ENCODE data around the gene MCHR1. TPM values are rescaled to one million over a fixed set of nuclear protein-coding genes. Genes with fewer than 3 reads are reported as not detected.
"Not testable (repeated sequence)": the region's sequence is repeated elsewhere in the genome, so short reads cannot be mapped to it uniquely, and the experiment has no call there.

Gene MCHR1
- total RNA-seq, 2 experiments from 2014 or later, result not detected

DNA sequence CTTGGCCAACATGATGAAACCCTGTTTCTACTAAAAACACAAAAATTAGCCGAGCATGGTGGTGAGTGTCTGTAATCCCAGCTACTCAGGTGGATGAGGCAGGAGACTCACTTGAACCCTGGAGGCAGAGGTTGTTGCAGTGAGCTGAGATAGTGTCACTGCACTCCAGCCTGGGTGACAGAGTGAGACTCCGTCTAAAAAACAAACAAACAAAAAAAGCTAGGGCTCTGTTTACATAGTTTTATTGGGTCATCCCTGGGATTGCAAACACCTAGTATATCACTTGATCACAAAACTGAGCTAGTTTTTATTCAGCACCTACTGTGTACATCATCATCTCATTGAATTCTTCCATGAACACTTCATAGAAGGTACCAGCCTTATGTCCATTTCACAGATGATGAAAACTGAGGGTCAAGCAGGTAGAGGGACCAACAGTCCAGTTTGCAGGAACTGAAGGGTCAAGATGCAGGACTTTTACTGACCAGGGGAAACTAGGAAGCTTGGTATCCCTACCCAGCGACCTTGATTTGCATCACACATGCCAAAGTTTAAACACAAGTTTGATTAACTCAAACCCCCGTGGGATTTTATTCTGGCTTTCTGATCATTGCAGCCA is 33.6 kb upstream of the MCHR1 start:
- Mint-ChIP-seq H3K36me3 (no peaks in the 10 kb centered on the region), H3K9me3 (ENCODE audit: low read depth) (no peaks in the 10 kb centered on the region), H3K27ac (no peak overlapping the region), H3K4me3 (no peak overlapping the region), H3K27me3 (no peaks in the 10 kb centered on the region), H3K4me1 (peaks cover 19% of the 10 kb centered on the region)
- ATAC-seq (no peak), DNase-seq (no peak)
- CTCF ChIA-PET, result interaction anchor here (0.6 to 7.5 kb wide), 38 partner anchors 9 to 800 kb away, joined by 3 to 98 read pairs (median 4); partner anchors contain the start of gene MRTFA

DNA sequence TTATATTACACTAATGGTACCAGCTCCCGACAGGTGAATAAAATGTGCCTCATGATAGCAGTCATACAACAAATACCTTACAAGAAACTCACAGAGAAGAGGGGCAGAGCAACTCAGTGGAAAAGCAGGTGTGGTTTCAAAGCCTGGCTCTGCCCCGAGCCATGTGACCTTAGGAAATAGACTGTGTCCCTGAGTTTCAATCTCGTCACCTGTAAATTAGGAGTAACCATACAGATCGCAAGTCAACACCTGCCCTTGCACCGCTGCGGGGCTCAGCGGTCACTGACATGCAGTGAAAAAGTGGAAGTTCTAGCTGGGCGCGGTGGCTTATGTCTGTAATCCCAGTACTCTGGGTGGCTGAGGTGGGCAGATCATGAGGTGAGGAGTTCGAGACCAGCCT is 30.9 kb upstream of the MCHR1 start:
- no peaks in the 10 kb centered on the region for H3K9me3 Mint-ChIP-seq (ENCODE audit: low read depth)
- peaks cover 32% of the 10 kb centered on the region for H3K4me1 Mint-ChIP-seq
- ATAC-seq (no peak), DNase-seq (no peak)
- CTCF ChIA-PET, result interaction anchor here (1.2 to 7.5 kb wide), 6 partner anchors 12 to 212 kb away, joined by 4 to 88 read pairs (median 22); partner anchors contain the start of gene MRTFA
- H3K36me3 Mint-ChIP-seq, result no peaks in the 10 kb centered on the region
- no peak overlapping the region for H3K27ac Mint-ChIP-seq
- no peaks in the 10 kb centered on the region for H3K27me3 Mint-ChIP-seq
- no peak overlapping the region for H3K4me3 Mint-ChIP-seq

DNA sequence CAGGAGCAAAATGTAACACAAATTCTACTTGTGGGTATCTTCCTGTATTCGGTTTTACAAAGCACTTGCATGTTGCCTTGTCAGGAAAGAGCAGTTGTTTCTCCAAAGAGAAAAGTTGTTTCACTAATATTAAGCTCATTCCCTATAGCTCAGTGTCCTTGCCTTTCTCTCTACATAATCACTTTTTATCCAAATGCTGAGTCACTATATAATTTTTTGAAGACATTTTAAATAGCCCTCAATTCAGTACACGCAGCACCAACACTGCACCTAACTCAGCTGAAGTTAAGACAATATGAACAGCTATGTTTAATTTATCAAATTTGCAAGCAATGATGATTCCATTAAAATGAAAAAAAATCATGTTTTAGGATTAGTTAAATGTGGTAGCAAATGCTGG is 28.2 kb upstream of the MCHR1 start:
- H3K36me3 Mint-ChIP-seq, result no peaks in the 10 kb centered on the region
- no peak for DNase-seq
- peak overlapping the region; percentile 59 for H3K4me3 Mint-ChIP-seq
- H3K27me3 Mint-ChIP-seq, result no peaks in the 10 kb centered on the region
- CTCF ChIA-PET, result interaction anchor here (0.8 to 7.5 kb wide), 10 partner anchors 16 to 272 kb away, joined by 3 to 88 read pairs (median 5); no protein-coding TSS in a partner anchor
- H3K9me3 Mint-ChIP-seq (ENCODE audit: low read depth), result no peaks in the 10 kb centered on the region
- H3K4me1 Mint-ChIP-seq, result peaks cover 29% of the 10 kb centered on the region
- no peak for ATAC-seq
- H3K27ac Mint-ChIP-seq, result peak overlapping the region; percentile 68

DNA sequence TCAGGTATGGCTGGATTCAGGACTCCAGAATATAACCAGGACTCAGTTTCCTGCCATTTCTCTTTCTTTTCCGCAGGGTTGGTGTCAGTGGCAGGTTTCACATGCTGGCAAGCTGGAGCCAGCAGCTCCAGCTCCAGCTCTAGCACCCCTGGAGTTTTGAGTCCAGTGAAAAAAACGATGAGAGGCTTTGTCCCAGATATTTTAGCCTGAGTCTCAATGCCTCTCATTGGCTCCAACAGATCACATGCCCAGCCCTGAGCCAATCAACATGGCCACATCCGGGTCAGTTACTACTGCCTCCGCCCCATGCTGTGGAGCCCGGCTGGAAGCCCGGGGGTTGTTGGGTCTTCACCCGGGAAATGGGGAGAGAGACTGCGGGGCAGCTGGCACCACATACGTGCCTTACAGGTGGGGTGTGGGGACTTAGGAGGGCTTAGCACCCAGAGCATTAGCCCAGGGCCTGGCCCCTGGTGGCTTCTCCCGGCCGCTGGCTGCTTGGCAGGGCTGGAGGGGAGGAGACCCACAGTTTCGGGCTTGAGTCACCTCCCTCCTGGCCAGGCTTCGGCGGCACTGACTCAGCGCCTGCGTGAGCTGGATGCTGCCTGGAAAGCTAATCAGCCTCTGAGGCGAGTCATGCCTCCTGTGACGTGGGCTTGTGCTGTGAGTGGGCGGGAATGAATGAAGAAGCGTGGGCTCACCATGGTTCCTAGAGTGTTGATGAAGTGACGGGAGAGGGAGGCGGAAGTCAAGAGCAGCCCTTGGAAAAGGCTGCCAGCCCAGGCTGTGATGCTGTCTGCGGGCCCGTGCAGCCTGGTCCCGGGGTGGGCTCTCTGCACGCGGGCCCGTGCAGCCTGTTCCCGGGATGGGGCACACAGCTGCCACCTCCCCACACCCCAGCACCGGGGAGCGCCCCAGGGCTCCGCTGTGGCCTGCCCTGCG is 27.5 kb upstream of the MCHR1 start:
- ATAC-seq (peak; percentile 96), DNase-seq (peak; percentile 91)
- H3K4me1 Mint-ChIP-seq, result peaks cover 26% of the 10 kb centered on the region
- H3K27me3 Mint-ChIP-seq, result no peaks in the 10 kb centered on the region
- H3K9me3 Mint-ChIP-seq (ENCODE audit: low read depth), result no peaks in the 10 kb centered on the region
- CTCF ChIA-PET, result interaction anchor here (0.8 to 7.5 kb wide), 9 partner anchors 16 to 271 kb away, joined by 3 to 88 read pairs (median 4); no protein-coding TSS in a partner anchor
- peak overlapping the region; percentile 68 for H3K27ac Mint-ChIP-seq
- H3K4me3 Mint-ChIP-seq, result peak overlapping the region; percentile 59
- H3K36me3 Mint-ChIP-seq, result no peaks in the 10 kb centered on the region

DNA sequence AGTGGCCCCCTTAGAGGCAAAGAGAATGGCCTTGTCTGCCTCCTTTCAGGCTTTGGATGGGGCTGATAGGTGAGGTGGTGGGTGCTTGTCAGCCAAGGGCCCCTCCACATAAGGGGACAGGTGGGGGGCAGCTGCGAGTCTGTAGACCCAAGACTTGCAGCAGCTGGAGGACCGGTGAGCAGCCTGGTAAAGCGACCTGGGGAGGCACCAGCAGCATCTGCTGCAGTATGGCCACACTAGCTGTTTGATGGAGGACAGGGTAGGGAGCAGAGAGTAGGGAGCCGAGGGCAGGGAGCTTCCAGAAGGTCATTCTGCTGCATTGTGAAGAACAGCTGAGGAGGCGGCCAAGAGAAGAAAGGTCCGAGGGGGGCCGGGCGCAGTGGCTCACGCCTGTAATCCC is 25.9 kb upstream of the MCHR1 start:
- no peak overlapping the region for H3K27ac Mint-ChIP-seq
- ATAC-seq, result no peak
- no peaks in the 10 kb centered on the region for H3K9me3 Mint-ChIP-seq (ENCODE audit: low read depth)
- no peak overlapping the region for H3K4me3 Mint-ChIP-seq
- CTCF ChIA-PET, result interaction anchor here (2.7 kb wide), 1 partner anchor 31 kb away, joined by 14 read pairs; no protein-coding TSS in a partner anchor
- H3K36me3 Mint-ChIP-seq, result no peaks in the 10 kb centered on the region
- DNase-seq, result no peak
- no peaks in the 10 kb centered on the region for H3K27me3 Mint-ChIP-seq
- peaks cover 17% of the 10 kb centered on the region for H3K4me1 Mint-ChIP-seq

DNA sequence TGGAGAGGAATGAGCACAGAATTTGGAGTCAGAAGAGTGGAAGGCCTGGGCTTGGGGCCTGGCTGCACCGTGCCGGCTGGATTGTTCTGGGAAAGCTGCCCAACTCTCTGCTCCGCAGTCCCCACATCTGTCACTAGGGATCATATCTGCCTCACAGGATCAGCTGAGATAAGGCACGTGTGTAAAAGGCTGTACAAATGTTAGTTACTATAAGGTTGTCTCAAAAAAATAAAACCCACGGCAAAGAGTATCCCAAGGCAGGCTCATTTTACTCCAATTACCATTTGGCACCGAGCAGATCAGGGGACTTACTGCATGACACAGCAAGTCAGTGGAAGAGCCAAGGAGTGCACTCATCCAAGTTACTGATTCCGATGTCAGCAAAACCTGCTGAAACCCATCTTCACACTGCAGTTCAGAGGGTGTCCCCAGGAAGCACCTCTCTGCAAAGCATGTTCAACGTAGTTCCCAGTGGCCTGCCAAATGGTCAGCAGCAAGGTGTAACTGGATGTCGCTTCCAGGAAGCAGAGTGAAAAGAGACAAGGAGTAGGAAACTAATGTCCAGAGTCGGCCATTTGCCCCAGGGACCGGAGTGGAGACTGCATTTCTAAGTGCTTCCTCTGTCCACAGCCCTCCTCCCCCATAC is 24.6 kb upstream of the MCHR1 start:
- DNase-seq, result no peak
- H3K4me1 Mint-ChIP-seq, result peaks cover 15% of the 10 kb centered on the region
- H3K4me3 Mint-ChIP-seq, result no peak overlapping the region
- H3K27me3 Mint-ChIP-seq, result no peaks in the 10 kb centered on the region
- H3K36me3 Mint-ChIP-seq, result no peaks in the 10 kb centered on the region
- no peak overlapping the region for H3K27ac Mint-ChIP-seq
- no peak for ATAC-seq
- no peaks in the 10 kb centered on the region for H3K9me3 Mint-ChIP-seq (ENCODE audit: low read depth)
- CTCF ChIA-PET, result interaction anchor here (2.6 kb wide), 1 partner anchor 9 kb away, joined by 10 read pairs; no protein-coding TSS in a partner anchor

DNA sequence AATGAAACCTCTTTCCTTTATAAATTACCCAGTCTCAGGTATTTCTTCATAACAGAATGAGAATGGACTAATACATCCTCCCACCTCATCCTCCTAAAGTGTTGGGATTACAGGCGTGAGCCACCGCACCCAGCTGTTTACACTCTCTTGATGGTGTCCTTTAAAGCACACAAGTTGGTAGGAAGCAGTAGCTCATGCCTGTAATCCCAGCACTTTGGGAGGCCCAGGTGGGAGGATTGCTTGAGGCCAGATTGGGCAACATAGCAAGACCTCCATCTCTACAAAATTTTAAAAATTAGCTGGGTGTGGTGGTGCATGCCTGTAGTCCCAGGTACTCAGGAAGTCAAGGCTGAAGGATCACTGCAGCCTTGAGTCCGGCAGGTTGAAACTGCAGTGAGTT is 23.3 kb upstream of the MCHR1 start:
- not testable (repeated sequence) for H3K36me3 Mint-ChIP-seq; DNase-seq; H3K9me3 Mint-ChIP-seq (ENCODE audit: low read depth); H3K27ac Mint-ChIP-seq; H3K4me3 Mint-ChIP-seq; H3K27me3 Mint-ChIP-seq; ATAC-seq
- H3K4me1 Mint-ChIP-seq, result peaks cover 12% of the 10 kb centered on the region
- CTCF ChIA-PET, result interaction anchor here (2.6 kb wide), 1 partner anchor 10 kb away, joined by 10 read pairs; no protein-coding TSS in a partner anchor

DNA sequence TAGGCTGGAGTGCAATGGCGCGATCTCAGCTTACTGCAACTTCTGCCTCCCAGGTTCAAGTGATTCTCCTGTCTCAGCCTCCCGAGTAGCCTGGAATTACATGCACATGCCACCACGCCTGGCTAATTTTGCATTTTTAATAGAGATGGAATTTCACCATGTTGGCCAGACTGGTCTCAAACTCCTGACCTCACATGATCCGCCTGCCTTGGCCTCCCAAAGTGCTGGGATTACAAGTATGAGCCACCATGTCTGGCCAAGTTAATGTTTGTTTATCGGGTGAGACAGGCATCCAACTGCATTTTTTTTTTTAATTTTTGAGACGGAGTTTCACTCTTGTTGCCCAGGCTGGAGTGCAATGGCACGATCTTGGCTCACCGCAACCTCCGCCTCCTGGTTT is 22.6 kb upstream of the MCHR1 start:
- H3K27ac Mint-ChIP-seq; DNase-seq; H3K4me3 Mint-ChIP-seq; H3K9me3 Mint-ChIP-seq (ENCODE audit: low read depth); CTCF ChIA-PET; ATAC-seq; H3K4me1 Mint-ChIP-seq; H3K27me3 Mint-ChIP-seq; H3K36me3 Mint-ChIP-seq: not testable (repeated sequence)

DNA sequence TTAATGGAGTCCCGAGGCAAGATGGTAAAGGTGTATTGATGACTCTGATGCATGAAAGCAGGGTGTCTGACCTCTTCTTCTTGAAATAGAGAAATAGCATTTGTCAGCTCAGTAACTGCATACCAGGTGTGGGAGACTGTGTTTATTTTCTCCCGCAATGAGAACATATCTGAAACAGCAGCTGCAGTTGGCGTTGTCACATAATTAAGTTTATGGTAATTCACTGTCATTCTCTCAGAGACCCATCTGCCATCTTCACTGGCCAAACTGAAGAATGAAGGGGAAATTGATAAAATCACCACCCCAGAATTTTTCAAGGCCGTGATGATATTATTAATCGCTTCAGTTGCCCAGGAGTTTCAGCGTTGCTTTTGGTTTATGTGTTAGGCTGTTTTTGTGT is 20.1 kb upstream of the MCHR1 start:
- Mint-ChIP-seq H3K27me3 (no peaks in the 10 kb centered on the region), H3K4me1 (no peaks in the 10 kb centered on the region), H3K4me3 (no peak overlapping the region), H3K27ac (no peak overlapping the region), H3K36me3 (no peaks in the 10 kb centered on the region), H3K9me3 (ENCODE audit: low read depth) (no peaks in the 10 kb centered on the region)
- ATAC-seq (no peak), DNase-seq (no peak)
- CTCF ChIA-PET, result no interaction called here

DNA sequence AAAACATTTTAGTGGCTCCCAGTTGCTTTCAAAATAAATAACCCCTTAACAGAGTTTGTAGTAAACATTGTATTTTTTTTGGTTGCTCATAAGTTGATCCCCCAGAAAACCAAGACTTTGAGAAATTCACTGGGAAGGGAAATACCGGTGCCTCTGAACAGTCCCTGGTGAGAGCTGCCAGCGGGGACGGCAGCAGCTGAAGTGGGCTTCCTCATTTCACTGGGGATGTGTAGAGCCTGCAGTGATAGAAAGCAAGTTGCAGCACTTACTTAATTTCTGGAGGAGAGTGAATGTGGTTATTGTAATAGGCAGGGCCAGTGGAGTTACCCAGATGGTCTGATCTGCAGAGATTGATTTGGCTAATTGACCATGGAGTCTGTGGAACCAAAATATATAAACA is 18.6 kb upstream of the MCHR1 start:
- no peaks in the 10 kb centered on the region for H3K36me3 Mint-ChIP-seq
- no peaks in the 10 kb centered on the region for H3K9me3 Mint-ChIP-seq (ENCODE audit: low read depth)
- no peaks in the 10 kb centered on the region for H3K27me3 Mint-ChIP-seq
- no peak for ATAC-seq
- H3K4me1 Mint-ChIP-seq, result no peaks in the 10 kb centered on the region
- H3K27ac Mint-ChIP-seq, result no peak overlapping the region
- no peak overlapping the region for H3K4me3 Mint-ChIP-seq
- DNase-seq, result no peak
- CTCF ChIA-PET, result no interaction called here

DNA sequence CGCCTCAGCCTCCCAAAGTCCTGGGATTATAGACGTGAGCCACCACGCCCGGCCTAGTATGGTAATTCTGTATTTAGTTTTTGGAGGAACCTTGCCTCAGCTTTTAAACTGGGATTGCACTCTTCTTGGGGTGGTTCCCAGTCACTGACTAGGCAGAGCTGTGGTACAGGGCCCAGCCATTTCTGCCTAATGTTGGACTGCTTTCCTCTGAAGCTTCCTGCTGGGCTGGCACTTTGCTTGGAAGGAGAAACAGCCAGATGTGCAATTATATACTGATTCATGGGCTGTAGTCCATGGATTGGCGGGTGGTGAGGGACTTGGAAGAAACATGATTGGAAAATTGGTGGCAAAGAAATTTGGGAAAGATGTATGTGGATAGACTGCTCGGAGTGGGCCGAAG is 17.6 kb upstream of the MCHR1 start:
- CTCF ChIA-PET, result no interaction called here
- Mint-ChIP-seq H3K36me3 (no peaks in the 10 kb centered on the region), H3K9me3 (ENCODE audit: low read depth) (no peaks in the 10 kb centered on the region), H3K4me3 (no peak overlapping the region), H3K4me1 (no peaks in the 10 kb centered on the region), H3K27ac (no peak overlapping the region), H3K27me3 (no peaks in the 10 kb centered on the region)
- DNase-seq (no peak), ATAC-seq (no peak)

DNA sequence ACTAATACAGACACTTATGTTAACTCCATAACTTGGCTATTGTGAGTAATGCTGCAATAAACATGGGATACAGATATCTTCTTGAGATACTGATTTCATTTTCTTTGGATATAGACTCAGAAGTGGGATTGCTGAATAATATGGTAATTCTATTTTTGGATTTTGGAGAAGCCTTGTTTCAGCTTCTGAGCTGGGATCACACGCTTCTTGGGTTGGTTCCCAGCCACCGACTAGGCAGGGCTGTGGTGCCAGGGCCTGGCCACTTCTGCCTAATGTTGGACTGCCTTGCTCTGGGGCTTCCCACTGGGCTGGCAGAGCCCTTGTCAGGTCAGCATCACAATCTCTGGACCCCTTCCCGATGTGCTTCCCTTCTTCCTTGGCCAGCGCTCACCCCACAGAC is 14.0 kb upstream of the MCHR1 start:
- ATAC-seq, result no peak
- Mint-ChIP-seq H3K27ac (no peak overlapping the region), H3K36me3 (peaks cover 9% of the 10 kb centered on the region), H3K9me3 (ENCODE audit: low read depth) (no peaks in the 10 kb centered on the region), H3K4me1 (peaks cover 24% of the 10 kb centered on the region), H3K27me3 (no peaks in the 10 kb centered on the region), H3K4me3 (no peak overlapping the region)
- DNase-seq, result no peak
- CTCF ChIA-PET, result no interaction called here

DNA sequence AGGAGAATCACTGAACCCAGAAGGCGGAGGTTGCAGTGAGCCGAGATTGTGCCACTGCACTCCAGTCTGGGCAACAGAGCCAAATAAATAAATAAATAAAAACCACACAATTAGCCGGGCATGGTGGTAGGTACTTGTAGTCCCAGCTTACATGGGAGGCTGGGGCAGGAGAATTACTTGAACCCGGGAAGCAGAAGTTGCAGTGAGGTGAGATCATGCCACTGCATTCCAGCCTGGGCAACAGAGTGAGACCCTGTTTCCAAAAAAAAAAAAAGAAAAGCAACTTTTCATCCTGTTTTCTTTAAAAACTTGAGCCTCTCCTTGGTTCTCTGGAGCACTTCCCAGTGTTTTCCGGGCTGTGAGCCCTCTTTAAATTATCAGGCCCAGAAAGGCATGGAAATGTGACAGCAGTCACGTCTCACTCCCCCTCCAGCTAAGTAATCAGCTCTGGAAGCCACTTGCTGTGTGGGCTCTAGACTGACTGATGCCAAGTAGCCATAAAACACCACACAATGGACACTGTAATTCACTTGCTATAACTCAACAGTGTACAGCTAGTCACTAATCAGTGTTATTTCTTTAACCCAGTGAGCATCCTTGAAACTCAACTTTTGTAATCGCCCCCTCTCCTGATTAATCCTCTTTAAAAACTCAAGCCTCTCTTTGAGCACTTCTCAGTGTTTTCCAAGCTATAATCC is 13.0 kb upstream of the MCHR1 start:
- Mint-ChIP-seq H3K9me3 (ENCODE audit: low read depth) (no peaks in the 10 kb centered on the region), H3K27ac (no peak overlapping the region), H3K4me3 (no peak overlapping the region), H3K36me3 (peaks cover 9% of the 10 kb centered on the region), H3K27me3 (no peaks in the 10 kb centered on the region), H3K4me1 (peaks cover 24% of the 10 kb centered on the region)
- DNase-seq (no peak), ATAC-seq (no peak)
- CTCF ChIA-PET, result interaction anchor here (0.7 to 1.4 kb wide), 3 partner anchors 34 to 255 kb away, joined by 3 read pairs; no protein-coding TSS in a partner anchor

Measured in activated CD8-positive, alpha-beta memory T cell treated with anti-CD3 and anti-CD28 coated beads, Interleukin-2, amount 10 ng/mL, durations not matched to agents 7 days and 5 days (primary cell).